GM15510 (cell line): Measurements from ENCODE around the gene CACNA1G.

Source experiments
- POLR2A ChIP-seq: IDR thresholded peaks from 3 replicates; pipeline ENCODE4 v1.6.1; 2011; ENCODE audit warnings: borderline replicate concordance; ENCODE audit not compliant: insufficient read length; ENCODE audit errors: extremely low read depth

CACNA1G gene

GRCh38 chr17:50529849-50530248 lies 30.7 kb upstream of the CACNA1G start:
- no peak for TF ChIP-seq POLR2A

- TF ChIP-seq POLR2A = no peak
These were observed 29.0 kb upstream of the CACNA1G start for GRCh38 chr17:50531428-50532025.

DNA sequence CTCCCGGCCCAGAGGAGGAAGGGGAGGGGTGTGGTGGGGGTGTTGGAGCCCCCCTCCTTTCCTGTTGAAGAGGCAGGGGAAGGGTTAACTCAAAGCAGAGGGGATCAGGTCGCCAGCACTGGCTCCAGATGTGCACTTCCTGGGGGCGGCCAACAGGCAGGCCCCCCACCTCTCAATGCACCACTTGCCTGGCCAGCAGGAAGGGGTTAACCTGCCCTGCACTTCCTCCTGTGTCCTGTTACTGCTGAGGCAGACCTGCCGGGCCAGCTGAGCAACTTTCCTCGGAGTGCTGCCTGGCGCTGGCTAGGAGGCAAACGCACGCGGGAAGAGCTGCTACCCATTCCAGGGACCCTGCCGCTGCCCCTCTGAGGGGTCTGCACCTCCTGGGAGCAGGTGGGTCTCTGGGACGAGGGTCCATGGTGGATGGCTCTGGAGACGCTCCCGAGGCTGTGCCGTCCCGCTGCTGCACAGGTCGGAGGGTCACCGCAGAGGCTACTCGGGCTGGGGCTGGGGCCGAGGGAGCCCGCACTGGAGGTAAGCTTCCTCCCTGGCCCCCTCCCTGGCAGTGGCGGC lies 28.0 kb upstream of the CACNA1G start, which contains the start of gene EPN3:
TSS of gene EPN3 (plus strand) at position 284 of the 573 bp plus-strand sequence. CDS start 3,822 bp downstream, outside the sequence.
- no peak for TF ChIP-seq POLR2A

- TF ChIP-seq POLR2A = no peak
These were observed 27.3 kb upstream of the CACNA1G start for GRCh38 chr17:50533185-50533584.

DNA sequence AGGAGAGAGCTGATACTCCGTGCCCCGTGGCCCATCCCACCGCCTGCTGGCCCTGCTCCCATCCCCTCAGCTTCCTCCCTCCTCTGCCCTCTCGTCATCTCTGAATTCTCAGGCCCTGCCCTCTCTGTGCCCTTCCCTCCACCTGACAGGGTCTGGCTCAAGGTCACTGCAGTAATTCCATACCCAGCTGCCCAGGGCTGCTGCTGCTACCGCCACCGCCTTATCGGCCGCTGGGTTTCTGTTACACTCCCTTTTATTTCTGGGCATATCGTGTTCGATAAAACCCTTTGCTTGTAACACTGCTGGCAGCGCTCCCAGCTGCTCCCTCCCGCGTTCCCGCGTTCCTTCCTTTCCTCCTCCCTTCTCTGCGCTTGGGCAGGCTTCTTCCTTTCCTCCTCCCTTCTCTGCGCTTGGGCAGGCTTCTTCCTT lies 26.8 kb upstream of the CACNA1G start:
- TF ChIP-seq POLR2A = no peak

- no peak for TF ChIP-seq POLR2A
These were observed 26.1 kb upstream of the CACNA1G start for GRCh38 chr17:50534222-50534978.

GRCh38 chr17:50534979-50535326 lies 25.6 kb upstream of the CACNA1G start:
- TF ChIP-seq POLR2A = no peak

- TF ChIP-seq POLR2A = no peak
These were observed 25.1 kb upstream of the CACNA1G start for GRCh38 chr17:50535407-50535806.

GRCh38 chr17:50536683-50537646 lies 23.6 kb upstream of the CACNA1G start:
- TF ChIP-seq POLR2A = no peak

- TF ChIP-seq POLR2A = no peak
These were observed 22.6 kb upstream of the CACNA1G start for GRCh38 chr17:50537721-50538548.

- TF ChIP-seq POLR2A = no peak
These were observed 21.7 kb upstream of the CACNA1G start for GRCh38 chr17:50538549-50539410.

GRCh38 chr17:50539762-50540559 lies 20.6 kb upstream of the CACNA1G start:
- no peak for TF ChIP-seq POLR2A
